Measurements from ENCODE around the gene PLEKHG1.

Gene PLEKHG1

GRCh38 chr6:150599199-150600009 is at the start of gene PLEKHG1:
PLEKHG1 (plus strand) TSS chr6:150599885; CDS start chr6:150733682, 133,797 bp downstream.
- H3K27ac Mint-ChIP-seq: peak within 1 kb of the TSS; percentile 57
- peak; percentile 78 for DNase-seq
- peaks cover 74% of the 10 kb centered on the region for H3K27me3 Mint-ChIP-seq (ENCODE audit: low read depth, poor library complexity)
- TF ChIP-seq CTCF (IDR thresholded peaks at IDR 0.05): no peak
- H3K4me3 Mint-ChIP-seq: peak within 1 kb of the TSS; percentile 96
- peaks cover 50% of the 10 kb centered on the region for H3K4me1 Mint-ChIP-seq
- no peaks in the 10 kb centered on the region for H3K9me3 Mint-ChIP-seq
- H3K36me3 Mint-ChIP-seq (ENCODE audit: low read depth): no peaks in the 10 kb centered on the region

- Mint-ChIP-seq H3K4me3 (no peak overlapping the region), H3K4me1 (peaks cover 49% of the 10 kb centered on the region), H3K36me3 (ENCODE audit: low read depth) (no peaks in the 10 kb centered on the region), H3K27me3 (ENCODE audit: low read depth, poor library complexity) (peaks cover 8% of the 10 kb centered on the region), H3K27ac (peak overlapping the region; percentile 81), H3K9me3 (peaks cover 14% of the 10 kb centered on the region)
- no peak for TF ChIP-seq CTCF (IDR thresholded peaks at IDR 0.05)
- DNase-seq: no peak
Observed at GRCh38 chr6:150550244-150550643, 49.4 kb upstream of the PLEKHG1 start.

- Mint-ChIP-seq H3K36me3 (ENCODE audit: low read depth) (no peaks in the 10 kb centered on the region), H3K27me3 (ENCODE audit: low read depth, poor library complexity) (peaks cover 11% of the 10 kb centered on the region), H3K9me3 (peaks cover 27% of the 10 kb centered on the region), H3K4me3 (no peak overlapping the region), H3K4me1 (no peaks in the 10 kb centered on the region), H3K27ac (no peak overlapping the region)
- no peak for DNase-seq
- no peak for TF ChIP-seq CTCF (IDR thresholded peaks at IDR 0.05)
Observed at GRCh38 chr6:150557043-150557599, 42.6 kb upstream of the PLEKHG1 start.

- H3K27ac Mint-ChIP-seq: no peak overlapping the region
- no peak for DNase-seq
Observed at GRCh38 chr6:150560004-150560883, 39.4 kb upstream of the PLEKHG1 start.

GRCh38 chr6:150560884-150561219 is 38.8 kb upstream of the PLEKHG1 start:
- Mint-ChIP-seq H3K4me1 (peaks cover 7% of the 10 kb centered on the region), H3K36me3 (ENCODE audit: low read depth) (no peaks in the 10 kb centered on the region), H3K27ac (no peak overlapping the region), H3K4me3 (no peak overlapping the region), H3K9me3 (peaks cover 24% of the 10 kb centered on the region), H3K27me3 (ENCODE audit: low read depth, poor library complexity) (peaks cover 26% of the 10 kb centered on the region)
- DNase-seq: no peak
- no peak for TF ChIP-seq CTCF (IDR thresholded peaks at IDR 0.05)

More at GRCh38 chr6:150560004-150560883, 39.4 kb upstream of the PLEKHG1 start:
- H3K36me3 Mint-ChIP-seq (ENCODE audit: low read depth): no peaks in the 10 kb centered on the region
- peaks cover 22% of the 10 kb centered on the region for H3K9me3 Mint-ChIP-seq
- H3K4me1 Mint-ChIP-seq: peaks cover under 1% of the 10 kb centered on the region
- H3K4me3 Mint-ChIP-seq: no peak overlapping the region
- no peak for TF ChIP-seq CTCF (IDR thresholded peaks at IDR 0.05)
- H3K27me3 Mint-ChIP-seq (ENCODE audit: low read depth, poor library complexity): peaks cover 23% of the 10 kb centered on the region

All from nephron progenitor cell (in vitro differentiated cells).